GM21786 (cell line): ENCODE data around the gene PARVB.

Experiments used
- ATAC-seq: cut with Tn5 transposase; IDR thresholded peaks from one replicate; pipeline ENCODE4 v1.9.1; 2021; ENCODE audit not compliant: unreplicated experiment

Gene PARVB

DNA sequence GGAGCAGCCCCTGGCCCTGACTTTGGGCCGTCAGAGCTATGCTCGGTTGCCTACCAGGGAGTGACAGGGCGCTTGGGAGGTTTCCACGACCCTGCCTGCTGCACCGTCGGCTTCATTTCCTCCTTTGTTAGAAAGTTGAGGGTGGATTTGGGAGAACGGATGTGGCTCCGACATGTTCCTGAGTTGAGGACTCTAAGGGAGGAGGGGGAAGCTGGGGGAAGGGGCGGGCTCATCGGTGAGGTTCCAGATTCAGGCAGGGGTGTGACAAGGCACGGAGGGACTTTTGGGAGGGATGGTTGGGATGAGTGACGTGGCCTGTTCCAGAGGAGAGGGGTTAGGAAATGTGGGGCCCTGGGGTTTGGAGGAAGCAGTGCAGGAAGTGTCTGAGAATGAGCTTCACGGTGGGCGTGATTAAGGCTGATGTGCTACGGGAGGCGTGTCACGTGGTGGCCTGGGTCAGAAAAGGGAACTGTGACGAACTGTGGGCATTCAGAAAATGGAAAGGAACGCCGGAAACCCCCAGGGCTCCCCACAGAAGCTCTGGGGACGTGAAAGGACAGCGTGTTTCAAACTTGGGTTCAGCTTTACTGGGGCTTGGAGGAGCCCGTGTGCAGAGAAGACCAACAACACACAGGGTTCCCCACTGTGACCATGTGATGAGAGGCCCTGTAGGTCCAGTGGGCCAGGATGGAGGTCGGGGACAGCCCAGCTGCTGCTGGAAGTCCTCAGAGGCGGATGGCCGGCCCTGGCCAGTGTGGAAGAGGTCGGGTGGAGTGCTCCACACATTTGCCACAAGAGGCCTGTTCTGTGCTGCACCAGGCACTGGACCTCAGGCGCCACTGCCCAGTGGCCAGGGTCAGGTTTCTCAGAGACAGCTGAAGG is 2.8 kb downstream of the PARVB start:
- peak; percentile 50 for ATAC-seq

DNA sequence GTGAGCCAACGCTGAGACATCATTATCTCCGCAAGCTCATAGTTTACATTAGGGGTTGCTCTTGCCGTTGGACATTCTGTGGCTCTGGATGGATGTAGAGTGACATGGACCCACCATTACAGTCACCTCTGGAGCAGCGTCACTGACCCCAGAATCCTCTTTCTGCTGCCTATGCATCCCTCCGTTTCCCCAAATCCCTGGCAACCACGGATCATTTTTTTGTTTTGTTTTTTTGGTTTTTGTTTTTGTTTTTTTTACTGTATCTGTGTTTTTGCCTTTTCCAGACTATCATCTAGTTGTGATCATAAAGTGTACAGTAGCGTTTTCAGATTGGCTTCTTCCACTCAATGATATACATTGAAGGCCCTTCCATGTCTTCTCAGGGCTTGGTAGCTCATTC is 4.0 kb downstream of the PARVB start:
- ATAC-seq = no peak

DNA sequence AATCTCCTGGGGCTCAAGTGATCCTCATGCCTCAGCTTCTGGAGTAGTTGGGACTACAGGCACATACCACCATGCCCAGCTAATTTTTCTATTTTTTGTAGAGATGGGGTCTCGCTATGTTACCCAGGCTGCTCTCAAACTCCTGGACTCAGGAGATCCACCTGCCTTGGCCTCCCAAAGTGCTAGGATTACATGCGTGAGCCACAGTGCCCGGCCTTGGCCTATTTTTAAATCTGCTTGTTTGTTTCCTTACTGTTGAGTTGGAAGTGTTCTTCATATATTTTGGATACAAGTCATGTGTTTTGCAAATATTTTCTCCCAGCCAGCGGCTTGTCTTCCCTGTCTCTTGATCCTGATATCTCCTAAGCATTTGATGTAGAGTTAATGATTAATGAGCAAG is 5.0 kb downstream of the PARVB start:
- no peak for ATAC-seq

DNA sequence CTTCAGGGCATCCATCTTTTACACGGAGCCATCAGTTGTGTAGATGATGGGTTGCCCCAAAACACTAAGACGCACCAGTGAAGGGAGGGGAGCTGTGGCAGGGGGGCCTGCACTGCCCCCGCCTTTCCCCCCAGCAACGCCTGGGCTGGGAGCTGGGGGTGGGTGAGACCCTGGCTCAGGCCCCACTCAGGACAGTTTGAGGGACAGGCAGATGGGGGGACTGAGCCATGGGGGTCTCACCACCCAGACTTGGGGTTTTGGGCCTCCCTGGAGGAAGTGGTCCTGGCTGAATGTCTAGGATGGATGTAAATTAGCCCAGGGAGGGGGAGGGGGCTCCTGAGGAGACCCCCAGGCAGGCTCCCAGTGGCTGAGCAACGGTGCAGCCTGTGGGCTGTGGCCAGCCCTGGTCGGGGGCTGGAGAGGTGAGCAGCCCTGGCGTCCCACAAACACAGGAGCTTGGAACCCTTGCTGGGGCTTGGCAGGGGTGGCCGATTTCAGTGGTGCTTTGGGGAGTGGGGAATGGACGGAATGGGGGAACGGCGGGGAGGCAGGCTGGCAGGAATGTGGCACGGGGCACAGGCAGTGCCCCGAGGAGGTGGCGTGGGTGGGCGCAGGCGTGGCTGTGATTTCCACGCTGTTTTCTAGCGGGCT is 6.1 kb downstream of the PARVB start:
- no peak for ATAC-seq

DNA sequence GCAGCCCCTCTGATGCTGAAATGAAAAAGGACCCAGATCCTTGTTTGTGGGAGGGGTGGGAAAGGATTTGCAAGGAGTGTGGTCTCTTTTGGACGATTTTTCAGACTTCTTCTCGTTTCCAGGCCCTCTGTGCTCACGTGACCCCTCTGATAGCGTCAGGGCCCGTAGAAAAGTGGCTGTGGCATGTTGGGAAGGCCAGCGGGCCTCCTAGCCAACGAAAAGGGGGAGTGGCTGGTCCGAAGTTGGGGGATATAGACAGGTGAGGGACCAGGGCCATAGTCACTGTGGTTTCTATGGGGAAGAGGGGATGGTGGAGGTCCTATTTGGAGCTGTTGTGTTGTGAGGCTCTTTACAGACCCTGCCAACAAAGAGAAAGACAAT is 6.6 kb downstream of the PARVB start:
- no peak for ATAC-seq

DNA sequence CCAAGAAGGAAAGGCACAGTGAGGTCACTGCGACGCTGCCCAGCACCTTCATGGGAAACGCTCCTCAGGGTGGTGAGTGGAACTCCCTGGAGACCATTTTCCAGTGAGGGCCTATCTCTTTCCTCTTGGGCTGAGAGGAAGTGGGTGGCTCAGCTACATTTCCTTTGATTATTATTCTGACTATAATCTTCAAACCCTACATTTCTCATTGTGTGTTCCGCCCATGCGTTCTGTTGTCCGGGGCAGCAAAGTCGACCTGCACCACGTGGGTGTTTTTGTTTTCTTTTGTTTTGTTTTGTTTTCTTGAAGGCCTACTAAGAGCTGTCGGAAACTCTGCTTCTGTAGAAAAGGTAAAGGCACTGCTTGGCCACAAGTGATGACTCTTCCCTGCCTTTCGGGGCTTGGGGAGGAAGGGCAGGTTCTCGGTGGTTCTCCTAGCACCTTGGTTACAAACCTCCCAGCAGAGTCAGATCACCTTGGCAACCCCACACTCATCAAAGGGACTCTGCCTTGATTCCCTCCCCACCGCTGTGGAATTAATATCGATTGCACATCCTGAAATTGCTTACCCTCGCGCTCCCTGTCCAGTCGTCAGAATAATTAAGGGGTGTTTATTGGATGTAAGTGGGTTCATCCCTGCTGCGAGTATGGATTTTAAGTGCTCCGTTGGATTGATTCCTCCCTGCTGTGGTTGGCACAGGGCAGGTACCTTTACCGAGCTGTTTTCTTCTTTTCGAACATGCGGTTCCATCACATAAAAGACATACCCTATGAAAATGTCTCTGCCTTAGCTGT is 7.3 kb downstream of the PARVB start:
- no peak for ATAC-seq

DNA sequence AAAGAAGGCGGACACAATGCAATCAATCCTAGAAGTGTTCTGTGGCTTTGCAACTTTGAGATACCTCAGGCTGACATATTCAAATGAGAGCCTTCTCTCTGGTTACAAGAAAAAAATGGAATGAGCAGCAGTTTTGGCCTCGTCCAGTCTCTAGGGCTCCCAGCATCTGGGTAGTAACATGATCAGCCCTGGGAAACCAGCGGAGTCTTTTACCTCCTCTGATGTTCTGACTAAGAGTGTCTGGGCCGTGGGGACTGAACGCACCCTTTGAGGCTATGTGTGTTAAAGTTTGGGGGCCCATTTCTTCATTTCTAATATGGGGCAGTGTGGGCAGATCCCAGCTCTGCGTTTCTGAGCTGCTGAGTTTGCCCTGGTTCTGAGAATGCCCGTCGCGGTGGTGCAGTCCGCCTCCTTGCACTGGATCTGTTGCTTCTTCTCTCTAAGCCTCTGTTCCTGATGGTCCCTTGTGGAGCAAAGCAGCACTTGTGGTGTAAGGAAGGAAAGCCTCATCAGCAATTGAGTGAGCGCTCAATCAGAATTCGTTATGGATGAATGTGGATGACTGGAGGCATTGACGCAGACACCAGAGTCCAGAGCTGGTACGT is 8.1 kb downstream of the PARVB start:
- ATAC-seq = no peak

DNA sequence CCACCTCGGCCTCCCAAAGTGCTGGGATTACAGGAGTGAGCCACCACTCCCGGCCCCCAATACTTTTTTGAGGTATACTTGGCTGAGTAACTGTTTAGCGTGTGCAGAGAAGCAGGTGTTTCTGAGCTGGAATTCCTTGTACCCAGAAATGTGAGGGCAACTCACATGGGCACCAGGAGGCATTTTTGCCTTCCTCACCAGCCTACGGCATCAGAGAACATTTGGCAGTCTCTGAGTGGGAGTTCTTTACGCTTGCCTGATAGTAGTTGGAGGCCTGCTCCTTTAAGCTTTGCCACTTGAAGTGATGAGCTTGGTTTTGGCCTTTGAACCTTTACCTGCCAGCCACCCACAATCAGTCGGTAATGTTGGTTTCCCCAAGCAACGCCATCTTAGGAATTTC is 9.2 kb downstream of the PARVB start:
- ATAC-seq = no peak

DNA sequence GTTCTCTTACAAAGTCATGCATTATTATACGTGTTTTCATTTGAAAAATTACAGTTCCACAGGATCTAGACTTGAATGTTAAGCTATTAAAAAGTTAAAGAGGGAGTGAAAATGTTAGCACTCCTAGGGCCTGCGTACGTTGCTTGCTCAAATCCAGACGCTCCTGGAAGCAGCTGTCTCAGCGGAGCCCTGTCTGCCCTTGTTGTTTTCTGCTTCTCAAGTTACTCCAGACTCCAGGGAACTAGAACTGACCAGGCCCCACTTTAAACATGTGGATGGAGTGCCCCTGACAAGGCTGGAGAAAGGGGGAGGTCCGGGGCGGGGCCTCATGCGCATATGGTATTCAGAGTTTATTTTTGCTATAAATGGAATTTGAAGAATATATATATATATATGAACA is 9.6 kb downstream of the PARVB start:
- no peak for ATAC-seq

DNA sequence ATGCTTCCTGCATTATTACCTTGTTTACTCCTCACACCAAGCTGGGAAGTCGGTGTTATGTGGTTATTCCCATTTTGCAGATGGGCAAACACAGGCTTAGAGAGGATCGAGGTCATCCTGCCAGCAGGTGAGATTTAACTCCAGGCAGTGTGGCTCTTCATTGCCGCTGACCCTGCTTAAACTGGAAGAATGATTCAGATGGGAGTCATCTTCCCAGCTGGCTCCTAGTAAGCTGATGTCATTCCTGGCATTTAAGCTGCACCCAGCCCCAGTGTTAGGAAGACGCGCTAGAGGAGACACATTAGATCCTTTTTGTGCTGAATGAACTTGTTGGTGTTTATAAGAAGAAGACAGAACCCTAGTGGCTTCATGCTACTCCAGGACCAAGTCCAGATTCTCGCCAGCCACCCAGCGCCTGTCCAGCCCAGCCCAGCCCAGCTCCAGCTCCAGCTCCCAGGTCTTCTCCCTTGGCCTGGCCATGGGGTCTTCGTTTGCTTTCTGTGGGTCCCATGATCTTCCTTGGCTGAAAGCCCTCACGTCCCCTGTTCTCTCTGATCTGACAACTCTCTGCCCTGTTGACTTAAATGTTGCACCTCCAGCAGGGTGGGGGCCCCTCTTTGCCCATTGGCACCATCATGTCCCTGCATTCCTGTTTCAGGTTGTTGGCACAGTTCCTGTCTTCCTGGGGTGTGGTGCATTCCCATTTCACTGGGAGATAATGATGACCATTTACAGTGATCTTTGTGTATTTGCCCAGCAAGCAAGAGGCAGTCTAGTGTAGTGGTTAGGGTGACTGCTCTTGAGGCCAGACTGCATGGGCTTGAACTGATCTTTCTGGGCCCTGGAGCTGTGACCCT is 13.6 kb downstream of the PARVB start:
- ATAC-seq = no peak

DNA sequence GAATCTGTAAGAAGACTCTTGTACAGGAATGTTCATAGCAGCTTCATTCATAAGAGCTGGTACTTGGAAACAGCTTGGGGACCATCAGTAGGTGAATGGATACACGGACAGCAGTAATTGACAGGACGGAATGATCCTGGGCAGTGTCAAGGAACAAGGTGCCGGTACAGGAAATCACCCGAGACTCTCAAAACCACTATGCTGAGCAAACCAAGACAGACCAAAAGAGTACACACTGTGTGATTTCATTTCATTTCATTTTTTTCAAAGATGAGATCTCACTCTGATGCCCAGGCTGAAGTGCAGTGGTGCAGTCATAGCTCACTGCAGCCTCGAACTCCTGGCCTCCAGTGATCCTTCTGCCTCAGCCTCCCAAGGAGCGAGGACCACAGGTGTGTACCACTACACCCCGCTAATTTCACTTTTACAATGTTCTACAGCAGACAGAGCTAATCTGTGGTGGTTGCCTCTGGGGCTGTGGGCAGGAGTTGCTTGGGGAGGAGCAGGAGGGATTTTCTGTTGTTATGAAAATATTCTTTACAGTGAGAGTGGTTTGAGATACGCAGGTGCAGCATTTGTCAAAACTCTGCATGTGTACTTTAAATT is 15.6 kb downstream of the PARVB start:
- no peak for ATAC-seq

DNA sequence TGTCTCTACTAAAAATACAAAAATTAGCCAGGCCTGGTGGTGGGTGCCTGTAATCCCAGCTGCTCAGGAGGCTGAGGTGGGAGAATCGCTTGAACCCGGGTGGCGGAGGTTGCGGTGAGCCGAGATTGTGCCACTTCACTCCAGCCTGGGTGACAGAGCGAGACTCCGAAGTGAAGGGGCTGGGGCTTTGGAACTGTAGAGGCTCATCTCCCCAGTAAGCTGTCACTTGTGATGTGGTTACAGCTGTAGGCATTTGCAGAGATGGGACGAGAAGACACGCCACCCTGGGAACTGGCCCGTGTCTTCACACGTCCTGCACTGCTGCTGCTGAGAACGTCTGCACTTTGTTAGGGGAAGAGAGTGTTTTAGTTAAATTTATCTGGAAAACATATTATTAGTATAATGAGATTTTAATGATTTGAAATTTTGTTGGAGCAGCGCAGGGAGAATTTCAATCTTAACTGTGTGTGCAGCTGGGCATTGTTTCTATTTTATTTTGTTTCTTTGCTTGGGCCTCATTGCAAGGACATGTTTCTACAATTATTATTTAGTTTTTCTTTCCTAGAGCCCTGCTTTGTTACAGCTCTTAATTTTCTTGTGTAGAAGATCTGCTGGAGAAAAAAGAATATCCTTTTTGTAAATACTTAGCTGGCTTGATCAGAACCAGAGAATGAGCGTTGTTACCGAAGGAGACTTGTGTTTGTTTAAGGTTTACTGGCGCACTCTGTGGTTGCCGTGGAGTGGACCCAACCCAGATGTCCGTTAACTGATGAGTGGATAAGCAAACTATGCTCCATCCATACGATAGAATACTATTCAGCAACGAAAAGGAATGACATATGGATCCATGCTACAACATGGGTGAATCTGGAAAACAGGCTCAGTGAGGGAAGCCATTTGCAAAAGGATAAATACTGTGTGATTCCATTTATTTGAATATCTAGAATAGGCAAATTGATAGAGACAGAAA is 18.4 kb downstream of the PARVB start:
- peak; percentile 68 for ATAC-seq

DNA sequence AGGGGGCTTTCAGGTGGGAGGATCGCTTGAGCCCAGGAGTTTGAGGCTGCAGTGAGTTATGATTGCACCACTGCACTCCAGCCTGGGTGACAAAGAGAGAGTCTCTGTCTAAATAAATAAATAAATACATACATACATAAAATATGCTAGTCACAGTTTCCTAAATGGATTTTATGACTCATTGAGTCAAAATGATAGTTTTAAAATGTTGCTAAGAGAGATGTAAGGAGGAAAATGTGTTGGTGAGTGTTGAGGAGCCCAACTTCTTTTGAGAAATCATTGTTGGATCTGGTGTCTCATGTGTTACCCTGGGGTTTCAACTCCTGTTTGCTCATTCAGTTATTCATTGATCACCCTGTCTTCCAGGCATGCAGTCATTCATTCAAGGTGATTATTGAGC is 21.0 kb downstream of the PARVB start:
- ATAC-seq = no peak

DNA sequence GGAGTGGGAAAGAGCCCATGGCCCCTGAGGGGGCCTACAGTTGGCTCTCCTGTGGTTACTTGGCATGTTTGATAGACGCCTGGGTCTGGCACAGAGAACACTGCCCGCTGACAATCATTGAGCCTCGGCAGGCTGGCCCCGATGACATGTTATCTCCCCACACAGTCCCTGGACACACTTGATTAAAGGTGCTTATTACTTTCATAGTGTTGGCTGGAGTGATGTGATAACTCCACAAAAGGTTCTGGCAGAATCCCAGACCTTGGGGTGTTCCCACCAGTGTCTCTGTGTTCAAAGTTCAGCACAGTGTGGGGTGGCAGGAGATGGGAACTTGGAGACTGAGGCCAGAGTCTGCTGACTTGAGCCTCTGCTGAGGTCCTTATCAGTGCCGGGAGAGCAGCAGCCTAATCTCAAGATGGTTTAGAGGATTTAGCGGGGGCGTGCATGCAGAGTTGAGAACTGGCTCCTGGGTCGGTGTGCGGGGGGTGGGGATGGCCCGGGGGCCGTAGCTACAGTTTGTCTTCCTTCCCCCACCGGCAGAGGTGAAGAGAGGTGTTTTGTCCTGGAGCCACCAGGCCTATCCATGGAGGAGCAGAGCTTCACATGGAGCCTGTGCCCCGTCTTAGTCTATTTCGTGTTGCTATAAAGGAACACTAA is 22.5 kb downstream of the PARVB start:
- no peak for ATAC-seq

DNA sequence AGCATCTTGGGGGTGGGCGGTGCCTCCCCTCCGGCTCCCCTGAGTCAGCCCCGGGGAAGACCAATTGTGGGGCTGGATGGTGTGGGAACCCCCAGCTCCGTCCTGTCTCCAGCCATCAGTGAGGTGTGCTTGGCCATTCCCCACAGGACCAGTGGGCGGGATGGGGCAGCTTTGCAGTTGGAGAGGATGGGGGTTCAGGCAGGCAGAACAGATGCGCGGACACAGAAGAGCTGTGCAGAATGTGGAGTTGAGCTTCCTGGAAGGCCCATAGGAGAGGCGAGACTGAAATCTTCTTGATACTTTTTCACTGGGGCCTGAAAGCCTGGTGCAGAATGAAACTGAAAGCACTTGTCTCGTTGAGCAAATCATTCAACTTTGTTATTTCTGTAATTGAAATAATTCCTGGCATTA is 23.8 kb downstream of the PARVB start:
- ATAC-seq = no peak

DNA sequence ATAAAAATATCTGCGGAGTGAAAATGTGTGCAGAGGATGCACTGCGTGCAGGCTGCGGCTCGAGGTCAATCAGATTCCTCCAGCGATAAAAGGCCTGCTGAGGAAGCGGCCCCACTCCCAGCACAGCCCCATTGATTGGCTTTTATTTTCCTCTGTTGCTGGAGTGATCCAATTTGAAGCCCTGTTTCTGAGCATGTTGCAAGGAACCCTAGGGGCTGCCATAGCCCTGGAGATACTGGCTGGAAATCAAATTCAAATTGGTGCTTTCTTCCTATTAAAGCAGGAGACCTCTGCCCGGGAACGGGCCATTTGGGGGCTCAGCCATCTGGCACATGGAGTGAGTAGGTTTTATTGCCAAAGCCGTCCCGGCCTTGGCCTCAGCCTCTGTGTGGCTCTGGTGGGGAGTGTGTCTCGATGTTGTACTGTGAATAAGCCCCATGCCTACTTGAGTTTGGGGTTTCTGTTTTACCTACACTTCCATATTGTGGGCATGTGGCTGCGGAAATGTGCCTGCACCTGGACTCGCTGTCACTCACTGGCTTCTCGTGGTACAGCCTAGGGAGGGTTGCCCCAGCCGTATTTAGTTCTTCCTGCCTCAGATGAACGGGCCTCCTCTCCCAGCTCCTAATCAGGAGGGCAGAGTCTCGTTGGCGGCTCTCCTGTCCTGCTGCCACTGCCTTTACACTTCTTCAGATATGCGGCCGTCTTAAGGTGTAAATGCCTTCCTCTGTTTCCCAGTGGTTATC is 25.6 kb downstream of the PARVB start:
- no peak for ATAC-seq

DNA sequence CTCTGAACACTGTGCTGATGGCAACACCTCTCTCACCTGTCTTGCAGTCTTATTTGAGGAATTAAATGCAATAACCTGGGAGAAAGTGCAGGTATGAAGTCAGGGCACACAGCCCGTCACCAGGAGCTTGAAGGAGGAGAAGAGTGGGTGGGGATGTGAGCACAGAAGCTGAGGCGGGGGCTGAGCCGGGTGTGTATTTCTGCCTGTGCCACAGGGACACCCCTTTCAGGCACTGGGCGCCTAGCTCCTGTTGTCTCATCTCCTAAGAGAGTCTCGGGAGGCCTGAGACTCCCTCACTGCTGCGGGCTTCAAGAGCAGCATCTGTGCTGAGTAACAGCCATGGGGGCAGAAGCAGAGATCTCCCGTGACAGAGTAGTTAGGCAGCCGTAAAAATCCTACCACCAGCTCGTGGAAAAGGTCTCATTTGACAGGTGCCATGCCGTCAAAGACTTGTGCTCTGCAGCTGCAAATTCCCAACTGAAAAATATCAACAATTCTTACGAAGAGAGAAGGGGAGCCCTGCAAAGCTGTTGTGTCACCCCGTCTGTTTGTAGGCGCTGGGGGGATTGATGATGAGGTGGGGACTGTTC is 26.8 kb downstream of the PARVB start:
- ATAC-seq = no peak
